GM10266 (cell line): Measurements from ENCODE around the gene KIF21A.

Experiments used
- DNase-seq: peaks from one replicate; pipeline ENCODE4 v3.0.0; 2012; ENCODE audit errors: extremely low spot score
- TF ChIP-seq, protein P1 (sequence below): IDR thresholded peaks from 2 replicates; pipeline ENCODE4 v1.5.1; 2012; ENCODE audit warnings: mild to moderate bottlenecking, low read depth; ENCODE audit not compliant: control insufficient read depth, insufficient read depth; ENCODE audit errors: missing control alignments

Gene KIF21A

DNA sequence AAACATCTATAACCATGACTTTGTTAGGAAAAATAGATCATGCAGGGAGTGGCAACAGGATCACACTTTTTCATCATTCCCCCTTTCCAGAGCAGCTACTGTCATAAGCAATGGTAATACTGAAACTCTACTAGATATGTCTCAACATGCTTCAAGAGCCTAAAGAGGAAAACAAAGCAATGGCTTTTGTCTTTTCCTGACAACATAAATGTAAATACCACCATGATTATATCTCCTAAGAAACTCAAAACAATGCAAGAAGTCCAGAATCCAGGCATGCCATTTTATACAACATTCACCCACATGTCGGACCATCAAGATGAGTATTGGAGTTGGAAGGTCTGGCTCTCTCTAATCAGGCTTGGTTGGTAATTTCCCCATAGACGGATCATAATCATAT lies 78.7 kb downstream of the KIF21A start:
- TF ChIP-seq, protein P1, sequence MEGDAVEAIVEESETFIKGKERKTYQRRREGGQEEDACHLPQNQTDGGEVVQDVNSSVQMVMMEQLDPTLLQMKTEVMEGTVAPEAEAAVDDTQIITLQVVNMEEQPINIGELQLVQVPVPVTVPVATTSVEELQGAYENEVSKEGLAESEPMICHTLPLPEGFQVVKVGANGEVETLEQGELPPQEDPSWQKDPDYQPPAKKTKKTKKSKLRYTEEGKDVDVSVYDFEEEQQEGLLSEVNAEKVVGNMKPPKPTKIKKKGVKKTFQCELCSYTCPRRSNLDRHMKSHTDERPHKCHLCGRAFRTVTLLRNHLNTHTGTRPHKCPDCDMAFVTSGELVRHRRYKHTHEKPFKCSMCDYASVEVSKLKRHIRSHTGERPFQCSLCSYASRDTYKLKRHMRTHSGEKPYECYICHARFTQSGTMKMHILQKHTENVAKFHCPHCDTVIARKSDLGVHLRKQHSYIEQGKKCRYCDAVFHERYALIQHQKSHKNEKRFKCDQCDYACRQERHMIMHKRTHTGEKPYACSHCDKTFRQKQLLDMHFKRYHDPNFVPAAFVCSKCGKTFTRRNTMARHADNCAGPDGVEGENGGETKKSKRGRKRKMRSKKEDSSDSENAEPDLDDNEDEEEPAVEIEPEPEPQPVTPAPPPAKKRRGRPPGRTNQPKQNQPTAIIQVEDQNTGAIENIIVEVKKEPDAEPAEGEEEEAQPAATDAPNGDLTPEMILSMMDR = no peak
- no peak for DNase-seq

GRCh38 chr12:39359645-39360044 lies 83.3 kb downstream of the KIF21A start:
- TF ChIP-seq, protein P1 = no peak
- DNase-seq = no peak

DNA sequence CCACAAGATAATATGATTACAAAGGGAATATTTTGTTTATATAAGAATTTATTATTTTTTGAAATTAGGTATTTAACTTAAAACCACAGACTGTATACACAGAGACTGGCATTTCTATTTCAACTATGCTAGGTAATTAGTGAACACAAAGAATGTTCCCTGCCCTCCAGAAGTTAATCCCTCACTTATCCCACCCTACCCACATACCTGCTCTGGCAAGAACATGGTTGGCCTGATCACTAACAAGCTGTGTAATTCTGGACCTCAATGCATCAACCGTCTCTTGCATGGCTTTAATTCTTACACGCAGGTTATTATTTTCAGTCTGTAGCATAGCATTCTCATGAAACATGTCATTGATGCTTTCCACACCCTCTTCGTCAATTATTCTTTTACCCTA lies 85.9 kb downstream of the KIF21A start:
- no peak for DNase-seq
- TF ChIP-seq, protein P1 = no peak

GRCh38 chr12:39355841-39356240 lies 87.1 kb downstream of the KIF21A start:
- DNase-seq = peak; percentile 5
- TF ChIP-seq, protein P1 = no peak

DNA sequence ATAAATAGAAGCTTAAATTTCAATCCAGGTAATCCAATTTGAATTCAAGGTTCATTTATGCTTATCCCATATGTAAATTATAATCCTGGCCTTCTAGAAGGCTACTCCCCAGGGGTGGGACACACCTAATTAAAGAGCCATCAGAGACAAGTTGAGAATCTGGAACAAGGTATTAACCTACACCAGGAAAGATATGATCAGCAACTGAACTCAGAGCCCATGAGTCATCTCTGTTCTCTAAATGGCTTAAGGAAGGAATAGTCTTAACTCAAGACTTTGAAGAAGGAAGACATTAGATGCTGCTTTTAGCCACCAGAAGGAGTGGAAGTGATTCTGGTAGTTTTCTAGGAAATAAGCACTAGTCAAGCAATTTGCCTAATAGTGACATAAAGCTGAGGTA lies 88.0 kb downstream of the KIF21A start:
- TF ChIP-seq, protein P1 = no peak
- DNase-seq = no peak

DNA sequence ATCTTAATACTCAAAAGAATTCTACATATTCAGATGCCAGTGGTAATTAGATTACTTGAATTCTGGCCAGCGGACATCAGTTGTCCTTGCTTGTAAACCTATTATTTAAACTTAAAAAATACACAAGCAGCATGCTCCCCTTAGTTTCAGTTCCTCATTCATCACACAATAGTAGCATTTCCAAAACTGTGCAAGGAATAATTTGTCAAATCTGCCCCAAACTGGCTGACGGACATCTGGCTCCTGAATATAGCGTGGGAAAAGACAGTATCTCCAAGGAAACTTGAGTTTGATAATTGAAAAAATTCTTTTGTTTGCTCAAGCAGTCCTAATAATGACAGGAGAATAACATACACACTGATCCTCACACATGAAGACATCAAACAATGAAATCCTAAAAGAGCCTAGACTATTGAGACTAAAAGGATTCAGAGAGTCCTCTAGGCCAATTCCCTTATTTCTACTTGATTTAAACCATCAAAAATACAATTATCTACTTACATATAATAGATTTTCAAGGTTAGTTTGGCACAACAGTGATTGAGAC lies 90.4 kb downstream of the KIF21A start:
- TF ChIP-seq, protein P1 = no peak
- DNase-seq = no peak

DNA sequence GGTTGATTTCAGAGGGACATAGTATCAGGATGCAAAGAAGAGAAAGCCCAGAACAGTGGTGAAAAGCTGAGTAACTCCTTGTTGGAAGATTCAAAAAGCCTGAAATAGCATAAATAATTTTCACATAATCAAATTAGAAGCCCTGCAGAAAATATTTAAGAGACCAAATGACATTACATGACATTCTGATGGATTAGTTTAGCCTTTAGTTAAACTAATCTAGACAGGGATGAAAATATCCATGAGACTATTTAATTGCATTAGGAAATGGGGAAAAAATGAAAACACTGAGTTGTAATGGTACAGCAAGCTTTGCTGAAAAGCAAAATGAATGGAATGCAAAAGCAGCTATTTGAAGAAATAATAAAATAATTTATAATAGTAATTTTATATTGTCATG lies 91.8 kb downstream of the KIF21A start:
- TF ChIP-seq, protein P1 = no peak
- DNase-seq = no peak
